Loucy (cell line): ENCODE measurements around the gene AGAP1.

Experiments used
- H2AFZ ChIP-seq: fragments of 200-600 bp; sonication (generic); 2 replicates; pipeline ENCODE4 v1.6.0; 2016; ENCODE audit warnings: antibody characterized with exemption, mild to moderate bottlenecking, low read length, moderate library complexity
- H3F3A ChIP-seq: fragments of 200-600 bp; 2 replicates; pipeline ENCODE4 v1.6.0; 2016; ENCODE audit warnings: antibody characterized with exemption, low read depth, mild to moderate bottlenecking
- H3K27me3 ChIP-seq: fragments of 200-600 bp; sonication (generic); 2 replicates; pipeline ENCODE4 v1.6.1; 2014; ENCODE audit warnings: low read length, mild to moderate bottlenecking; ENCODE audit not compliant: insufficient read depth, poor library complexity, severe bottlenecking
- H3K36me3 ChIP-seq: fragments of 200-600 bp; sonication (generic); 2 replicates; pipeline ENCODE4 v1.6.1; 2016; ENCODE audit warnings: low read length; ENCODE audit not compliant: insufficient read depth
- H3K4me1 ChIP-seq: fragments of 200-600 bp; sonication (generic); 2 replicates; pipeline ENCODE4 v1.5.1; 2014; ENCODE audit warnings: low read length, mild to moderate bottlenecking; ENCODE audit not compliant: insufficient read depth, poor library complexity, severe bottlenecking
- H3K4me2 ChIP-seq: fragments of 200-600 bp; sonication (generic); 2 replicates; pipeline ENCODE4 v1.6.0; 2014; ENCODE audit warnings: antibody characterized with exemption, low read length, low read depth, mild to moderate bottlenecking; ENCODE audit not compliant: poor library complexity, severe bottlenecking
- H3K4me3 ChIP-seq: fragments of 200-600 bp; sonication (generic); 2 replicates; pipeline ENCODE4 v1.5.1; 2014; ENCODE audit warnings: low read length, mild to moderate bottlenecking, mixed read lengths; ENCODE audit not compliant: poor library complexity, severe bottlenecking
- H3K79me2 ChIP-seq: fragments of 200-600 bp; sonication (generic); 2 replicates; pipeline ENCODE4 v1.6.1; 2014; ENCODE audit warnings: low read length; ENCODE audit not compliant: insufficient read depth
- H3K9ac ChIP-seq: fragments of 200-600 bp; sonication (generic); 2 replicates; pipeline ENCODE4 v1.6.0; 2014; ENCODE audit warnings: mild to moderate bottlenecking, low read depth, low read length, moderate library complexity; ENCODE audit not compliant: poor library complexity, severe bottlenecking
- H3K9me2 ChIP-seq: fragments of 200-600 bp; sonication (generic); replicated peaks from 2 replicates; pipeline ENCODE4 v1.6.1; 2016; ENCODE audit warnings: low read depth, low read length, mixed read lengths
- H3K9me3 ChIP-seq: fragments of 200-600 bp; sonication (generic); 2 replicates; pipeline ENCODE4 v1.6.1; 2014; ENCODE audit warnings: mild to moderate bottlenecking, antibody characterized with exemption, low read length, low read depth; ENCODE audit not compliant: insufficient read depth
- H4K20me1 ChIP-seq: fragments of 200-600 bp; sonication (generic); 2 replicates; pipeline ENCODE4 v1.6.0; 2014; ENCODE audit warnings: antibody characterized with exemption, low read length, mild to moderate bottlenecking; ENCODE audit not compliant: insufficient read depth, poor library complexity, severe bottlenecking
- CTCF ChIP-seq: fragments of 200-600 bp; sonication (generic); conservative IDR thresholded peaks from 2 replicates; pipeline ENCODE4 v1.5.1; 2014; ENCODE audit warnings: mild to moderate bottlenecking, antibody characterized with exemption, low read length
- EZH2phosphoT487 ChIP-seq: fragments of 200-600 bp; IDR thresholded peaks from 2 replicates; pipeline ENCODE4 v1.6.1; 2018; ENCODE audit warnings: antibody characterized with exemption, mild to moderate bottlenecking, moderate library complexity, borderline replicate concordance

Gene AGAP1

GRCh38 chr2:235930701-235931100, 436.9 kb downstream of the AGAP1 start:
- Histone ChIP-seq H3K36me3 (no peaks in the 10 kb centered on the region), H4K20me1 (no peaks in the 10 kb centered on the region), H3K4me3 (no peak overlapping the region), H3K9me3 (no peaks in the 10 kb centered on the region), H3K4me1 (no peaks in the 10 kb centered on the region), H3F3A (no peaks in the 10 kb centered on the region), H3K27me3 (no peaks in the 10 kb centered on the region), H2AFZ (no peak overlapping the region), H3K9me2 (no peaks in the 10 kb centered on the region), H3K4me2 (no peak overlapping the region), H3K9ac (no peak overlapping the region), H3K79me2 (no peaks in the 10 kb centered on the region)
- no peak for TF ChIP-seq EZH2phosphoT487
- TF ChIP-seq CTCF: no peak

- TF ChIP-seq EZH2phosphoT487 (no peak), CTCF (no peak)
- Histone ChIP-seq H3K9me2 (no peaks in the 10 kb centered on the region), H3K4me2 (no peak overlapping the region), H3K36me3 (peaks cover 3% of the 10 kb centered on the region; the same call in 1 of the 2 replicates), H3F3A (no peaks in the 10 kb centered on the region), H3K79me2 (no peaks in the 10 kb centered on the region), H4K20me1 (no peaks in the 10 kb centered on the region), H3K9ac (no peak overlapping the region), H3K4me3 (no peak overlapping the region), H3K27me3 (no peaks in the 10 kb centered on the region), H3K9me3 (peaks cover 7% of the 10 kb centered on the region; the same call in 1 of the 2 replicates), H2AFZ (no peak overlapping the region), H3K4me1 (no peaks in the 10 kb centered on the region)
These were observed 437.8 kb downstream of the AGAP1 start for GRCh38 chr2:235931676-235932075.

GRCh38 chr2:235934059-235934773, 440.4 kb downstream of the AGAP1 start:
- TF ChIP-seq CTCF (no peak), EZH2phosphoT487 (no peak)
- Histone ChIP-seq H3K36me3 (peaks cover 3% of the 10 kb centered on the region; the same call in 1 of the 2 replicates), H3K79me2 (no peaks in the 10 kb centered on the region), H3K4me2 (no peak overlapping the region), H3F3A (no peaks in the 10 kb centered on the region), H3K27me3 (no peaks in the 10 kb centered on the region), H3K4me1 (no peaks in the 10 kb centered on the region), H3K9ac (no peak overlapping the region), H3K9me3 (peaks cover 7% of the 10 kb centered on the region; the same call in 1 of the 2 replicates), H2AFZ (no peak overlapping the region), H4K20me1 (no peaks in the 10 kb centered on the region), H3K9me2 (no peaks in the 10 kb centered on the region), H3K4me3 (no peak overlapping the region)
